GM21528 (cell line): ENCODE measurements around the gene RBP5.

Experiments
- ATAC-seq: cut with Tn5 transposase; IDR thresholded peaks from one replicate; pipeline ENCODE4 v1.9.1; 2021; ENCODE audit warnings: mild to moderate bottlenecking, moderate library complexity; ENCODE audit not compliant: unreplicated experiment, low FRiP score

RBP5 gene

GRCh38 chr12:7128681-7129286 lies at the start of gene RBP5:
Gene RBP5, minus strand, starts transcription at chr12:7128889. Its CDS starts 114 bp downstream, at chr12:7128775.
- no peak for ATAC-seq

GRCh38 chr12:7178481-7178880 lies 49.8 kb upstream of the RBP5 start:
- no peak for ATAC-seq

- no peak for ATAC-seq
Observed at GRCh38 chr12:7176595-7176994, 47.9 kb upstream of the RBP5 start.

GRCh38 chr12:7175493-7175892 lies 46.8 kb upstream of the RBP5 start:
- no peak for ATAC-seq

GRCh38 chr12:7171854-7172253 lies 43.2 kb upstream of the RBP5 start:
- ATAC-seq, result no peak

- ATAC-seq, result no peak
Observed at GRCh38 chr12:7169951-7170350, 41.3 kb upstream of the RBP5 start.

GRCh38 chr12:7162691-7163114 lies 34.0 kb upstream of the RBP5 start:
- no peak for ATAC-seq

GRCh38 chr12:7161811-7162210 lies 33.1 kb upstream of the RBP5 start:
- no peak for ATAC-seq

GRCh38 chr12:7161327-7161726 lies 32.6 kb upstream of the RBP5 start:
- ATAC-seq, result no peak

- ATAC-seq, result no peak
Observed at GRCh38 chr12:7160183-7160582, 31.5 kb upstream of the RBP5 start.

GRCh38 chr12:7158781-7159609 lies 30.3 kb upstream of the RBP5 start:
- ATAC-seq, result no peak

GRCh38 chr12:7157391-7157790 lies 28.7 kb upstream of the RBP5 start:
- ATAC-seq, result no peak

- ATAC-seq, result no peak
Observed at GRCh38 chr12:7156259-7157197, 27.8 kb upstream of the RBP5 start.

- ATAC-seq, result no peak
Observed at GRCh38 chr12:7155471-7156034, 26.9 kb upstream of the RBP5 start.

GRCh38 chr12:7154901-7155470 lies 26.3 kb upstream of the RBP5 start:
- no peak for ATAC-seq

GRCh38 chr12:7154042-7154441 lies 25.4 kb upstream of the RBP5 start:
- ATAC-seq, result no peak

GRCh38 chr12:7152818-7153217 lies 24.1 kb upstream of the RBP5 start:
- no peak for ATAC-seq

- ATAC-seq, result no peak
Observed at GRCh38 chr12:7151532-7151931, 22.8 kb upstream of the RBP5 start.

- no peak for ATAC-seq
Observed at GRCh38 chr12:7150841-7151240, 22.2 kb upstream of the RBP5 start.

- no peak for ATAC-seq
Observed at GRCh38 chr12:7150356-7150755, 21.7 kb upstream of the RBP5 start.
